NCI-H187 treated with DMSO at 0.1 percent for 48 hours (cell line): ENCODE data around the gene DNAI1.
"Not testable (repeated sequence)": the region's sequence is repeated elsewhere in the genome, so short reads cannot be mapped to it uniquely, and the experiment has no call there.

Experiments used
- DNase-seq: peaks from one replicate; lab custom pipeline; 2025; lab: John Stamatoyannopoulos, UW

DNAI1 gene

DNA sequence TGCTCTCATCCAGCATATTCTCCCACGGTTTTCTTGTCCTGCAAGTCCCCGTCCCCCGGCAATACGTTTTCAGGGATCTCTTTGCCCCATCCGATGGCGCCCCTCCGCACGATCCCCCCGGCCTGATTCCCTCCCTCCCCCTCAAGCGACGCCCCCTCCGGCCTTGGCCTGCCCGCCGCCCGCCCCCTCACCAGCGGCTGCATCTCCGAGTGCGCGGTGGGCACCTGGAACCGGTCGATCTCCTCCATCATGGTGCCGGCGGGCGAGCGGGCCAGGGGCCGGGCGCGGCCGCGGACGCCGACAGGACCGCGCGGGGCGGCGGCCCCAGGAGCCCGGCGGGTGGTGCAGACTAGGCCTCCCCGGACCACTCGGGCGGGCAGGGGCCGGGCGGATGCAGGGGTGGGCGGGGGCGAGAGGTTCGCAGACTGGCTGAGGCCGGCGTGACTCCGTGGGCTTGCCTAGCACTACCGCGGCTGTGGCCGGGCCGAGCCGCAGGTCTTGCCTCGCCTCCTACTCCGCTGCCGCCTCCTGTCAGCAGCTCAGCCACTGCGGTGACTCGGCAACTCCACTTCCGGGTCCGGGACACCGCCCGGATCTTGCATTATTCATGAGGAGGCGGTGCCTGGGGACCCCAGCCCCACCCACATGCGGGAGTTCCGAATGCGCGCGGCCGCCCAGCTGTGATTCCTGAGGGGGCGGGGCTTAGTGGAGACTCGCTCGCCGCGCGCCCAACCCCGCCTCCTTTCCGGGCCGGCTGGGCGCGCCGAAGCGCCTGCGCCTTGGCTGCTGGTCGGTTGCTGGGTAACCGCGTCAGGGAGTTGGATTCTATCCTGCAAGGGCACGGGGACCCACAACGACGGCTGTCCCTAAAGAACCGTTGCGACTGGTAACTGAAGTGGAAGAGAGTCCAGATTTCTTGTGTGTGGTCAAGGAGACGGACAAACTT lies at the start of gene DNAI1, which contains the start of gene FAM219A:
Gene DNAI1, plus strand, starts transcription at position 793 of the 946 bp plus-strand sequence. CDS start 201 bp downstream, outside the sequence.
Gene FAM219A, minus strand, starts transcription at position 558 of the 946 bp plus-strand sequence. Its CDS starts 307 bp downstream, at position 251.
- peak; percentile 56 for DNase-seq

- DNase-seq = no peak
Measured at GRCh38 chr9:34409154-34409553, 49.5 kb upstream of the DNAI1 start.

GRCh38 chr9:34412336-34412735 lies 46.3 kb upstream of the DNAI1 start:
- DNase-seq = no peak

GRCh38 chr9:34413231-34413852 lies 45.3 kb upstream of the DNAI1 start:
- no peak for DNase-seq

DNA sequence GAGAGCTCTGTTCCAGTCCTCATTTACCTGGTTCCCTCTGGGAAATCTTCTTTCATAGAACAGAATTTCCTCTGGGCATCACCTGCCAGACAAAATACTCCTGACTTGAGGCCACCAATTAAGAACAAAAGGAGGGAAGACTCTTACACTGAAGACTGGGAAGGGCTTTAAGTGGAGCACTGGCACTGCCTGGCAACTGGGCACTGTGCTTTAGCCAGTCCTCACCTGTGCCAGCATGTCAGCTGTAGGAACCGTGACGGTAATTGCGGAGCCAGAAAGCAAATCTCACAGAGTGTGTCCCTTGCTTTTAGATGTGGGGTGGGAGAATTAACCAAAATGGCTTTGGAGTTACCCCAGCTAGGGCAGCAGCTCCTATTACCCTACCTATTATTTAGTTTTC lies 40.9 kb upstream of the DNAI1 start:
- DNase-seq = peak; percentile 33

- DNase-seq = no peak
Measured at GRCh38 chr9:34419716-34420504, 38.7 kb upstream of the DNAI1 start.

- DNase-seq = no peak
Measured at GRCh38 chr9:34426347-34427074, 32.1 kb upstream of the DNAI1 start.

GRCh38 chr9:34428325-34428958 lies 30.2 kb upstream of the DNAI1 start:
- no peak for DNase-seq

DNA sequence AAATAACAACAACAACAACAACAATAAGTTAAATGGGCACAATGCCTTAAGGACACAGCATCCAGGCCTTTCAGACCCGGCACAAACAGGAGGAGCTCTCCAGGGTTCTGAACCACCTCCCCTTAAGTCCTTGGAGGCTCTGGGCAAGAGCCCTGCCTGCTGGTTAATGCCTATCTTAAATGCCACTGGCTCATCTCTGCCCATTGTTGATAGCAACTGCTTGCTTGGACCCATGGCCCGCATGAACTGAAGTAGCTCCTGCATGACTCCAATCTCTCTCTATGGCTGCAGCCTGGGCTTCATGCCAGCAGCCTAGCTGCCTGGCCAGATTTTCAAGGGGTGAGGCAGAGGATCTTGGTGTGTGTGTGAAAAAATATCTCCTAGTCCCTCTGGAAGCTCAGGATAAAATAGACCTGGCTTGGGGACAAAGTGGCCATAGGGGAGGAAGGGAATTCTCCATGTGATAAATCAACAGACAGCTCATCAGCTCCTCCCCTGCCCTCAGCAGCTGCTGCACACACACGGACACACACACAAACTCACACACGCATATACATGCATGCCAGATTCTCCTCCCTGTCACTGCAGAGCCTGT lies 27.7 kb upstream of the DNAI1 start:
- peak; percentile 26 for DNase-seq

- no peak for DNase-seq
Measured at GRCh38 chr9:34431667-34432066, 26.9 kb upstream of the DNAI1 start.

- DNase-seq = peak; percentile 37
Measured at GRCh38 chr9:34437006-34437925, 21.3 kb upstream of the DNAI1 start.

DNA sequence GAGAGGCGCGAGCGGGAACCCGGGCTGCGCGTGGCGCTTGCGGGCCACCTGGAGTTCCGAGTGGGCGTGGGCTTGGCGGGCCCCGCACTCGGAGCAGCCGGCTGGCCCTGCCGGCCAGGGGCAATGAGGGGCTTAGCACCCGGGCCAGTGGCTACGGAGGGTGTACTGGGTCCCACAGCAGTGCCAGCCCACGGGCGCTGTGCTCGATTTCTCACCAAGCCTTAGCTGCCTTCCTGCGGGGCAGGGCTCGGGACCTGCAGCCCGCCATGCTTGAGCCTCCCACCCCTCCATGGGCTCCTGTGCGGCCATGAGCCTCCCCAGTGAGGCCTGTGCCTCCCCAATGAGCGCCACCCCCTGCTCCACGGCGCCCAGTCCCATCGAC lies 20.7 kb upstream of the DNAI1 start:
- not testable (repeated sequence) for DNase-seq

DNA sequence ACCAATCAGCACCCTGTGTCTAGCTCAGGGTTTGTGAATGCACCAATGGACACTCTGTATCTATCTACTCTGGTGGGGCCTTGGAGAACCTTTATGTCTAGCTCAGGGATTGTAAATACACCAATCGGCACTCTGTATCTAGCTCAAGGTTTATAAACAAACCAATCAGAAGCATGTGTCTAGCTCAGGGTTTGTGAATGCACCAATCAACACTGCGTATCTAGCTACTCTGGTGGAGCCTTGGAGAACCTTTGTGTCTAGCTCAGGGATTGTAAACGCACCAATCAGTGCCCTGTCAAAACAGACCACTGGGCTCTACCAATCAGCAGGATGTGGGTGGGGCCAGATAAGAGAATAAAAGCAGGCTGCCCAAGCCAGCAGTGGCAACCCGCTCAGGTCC lies 20.1 kb upstream of the DNAI1 start:
- not testable (repeated sequence) for DNase-seq

DNA sequence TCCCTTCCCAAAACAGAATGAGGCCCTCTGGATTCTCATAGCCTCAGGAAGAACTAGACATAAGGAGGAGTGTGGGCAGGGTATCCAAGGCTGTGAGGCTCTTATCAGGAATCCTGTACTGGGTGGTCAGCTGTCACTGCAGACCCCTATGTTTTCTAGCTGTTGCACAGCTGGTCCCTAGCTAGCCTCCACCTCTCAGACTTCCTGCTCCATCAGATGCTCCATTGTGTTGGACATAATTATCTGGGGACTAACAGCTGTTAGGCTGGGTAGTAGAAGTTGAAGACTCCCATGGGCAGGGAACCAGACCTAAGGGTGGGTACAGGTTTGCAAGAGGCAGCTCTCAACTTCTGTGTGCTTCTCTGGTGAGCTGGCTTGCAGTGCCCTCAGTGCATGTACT lies 18.6 kb upstream of the DNAI1 start:
- no peak for DNase-seq

DNA sequence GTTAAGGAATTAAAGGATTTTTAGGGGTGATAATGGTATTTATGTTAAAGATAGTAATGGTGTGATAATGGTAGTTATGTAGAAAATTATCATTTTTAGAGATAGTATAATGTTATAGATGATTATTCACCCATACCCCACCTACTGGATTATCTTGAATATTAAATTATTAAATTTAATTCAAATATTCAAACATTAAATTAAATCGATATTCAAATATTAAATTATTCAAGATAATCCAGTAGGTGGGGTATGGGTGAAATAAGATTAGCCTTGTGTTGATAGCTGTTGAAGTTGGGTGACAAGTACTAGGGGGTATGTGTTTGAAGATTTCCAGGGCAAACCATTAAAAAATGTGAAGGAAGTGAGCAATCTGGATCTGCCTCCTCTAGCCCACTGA lies 15.8 kb upstream of the DNAI1 start:
- DNase-seq = no peak

DNA sequence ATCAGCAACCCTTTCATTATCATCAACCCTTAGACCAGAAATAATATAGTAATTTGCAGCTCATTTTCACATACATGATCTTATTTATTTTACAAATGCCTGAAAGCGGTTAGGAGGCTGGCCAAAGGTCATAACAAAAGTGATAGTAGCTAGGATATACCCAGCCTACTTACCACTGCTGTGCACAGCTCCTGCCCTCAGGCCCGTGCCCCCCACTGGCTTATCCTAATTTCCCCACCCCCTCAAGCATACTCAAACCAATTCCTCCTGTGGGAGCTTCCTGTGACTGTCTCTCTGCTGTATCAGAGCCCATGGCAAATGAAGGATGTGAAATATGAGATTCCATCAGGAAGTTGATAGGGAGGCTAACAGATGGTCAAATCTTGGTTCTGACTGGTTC lies 15.1 kb upstream of the DNAI1 start:
- DNase-seq = no peak

- DNase-seq = no peak
Measured at GRCh38 chr9:34443976-34444375, 14.6 kb upstream of the DNAI1 start.

GRCh38 chr9:34446468-34446891 lies 12.1 kb upstream of the DNAI1 start:
- DNase-seq = no peak

DNA sequence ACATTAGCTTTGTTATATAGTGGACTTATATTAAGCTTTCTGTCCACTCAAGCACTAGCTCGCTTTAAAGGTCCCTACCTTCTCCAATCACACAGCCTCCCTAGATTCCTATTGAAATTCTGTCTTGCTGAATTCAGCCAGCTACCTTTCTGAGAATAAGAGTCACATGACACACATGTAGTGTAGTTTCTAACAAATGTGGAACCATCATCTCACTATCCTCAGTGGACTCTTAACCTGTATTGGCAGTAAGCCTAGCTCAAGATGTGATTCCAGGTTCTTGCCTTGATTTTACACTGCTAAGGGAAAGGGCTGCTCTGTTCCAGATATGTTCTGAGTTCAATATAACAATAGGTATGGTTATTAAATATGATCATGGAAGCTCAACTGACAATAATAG lies 11.7 kb upstream of the DNAI1 start:
- no peak for DNase-seq

- no peak for DNase-seq
Measured at GRCh38 chr9:34450644-34451043, 8.0 kb upstream of the DNAI1 start.
